Measurements from ENCODE around the gene EPHB1. TPM values are rescaled to one million over a fixed set of nuclear protein-coding genes. Genes with fewer than 3 reads are reported as not detected.

EPHB1 gene
- total RNA-seq, 4 donors from 2014 or later, result 1.00 to 8.9 (median 4.5) TPM

- TF ChIP-seq CTCF (IDR thresholded peaks at IDR 0.05 in 4 of 5, conservative IDR thresholded peaks at IDR 0.05 in 1 of 5) (no peak), POLR2A (IDR thresholded peaks at IDR 0.05) (no peak)
These were observed 290.8 kb downstream of the EPHB1 start for GRCh38 chr3:135085652-135086436.

GRCh38 chr3:135087782-135088181 is 292.7 kb downstream of the EPHB1 start:
- ATAC-seq (no peak), DNase-seq (no peak)
- no peaks in the 10 kb centered on the region for H3K9me3 ChIP-seq
- intact Hi-C loops (cut with DNase I; ENCODE audit: low total_unique reads), result no loop called here
- no peaks in the 10 kb centered on the region for H3K36me3 ChIP-seq
- no peaks in the 10 kb centered on the region for H3K4me1 ChIP-seq
- H3K27me3 ChIP-seq, result no peaks in the 10 kb centered on the region
- TF ChIP-seq POLR2A (IDR thresholded peaks at IDR 0.05) (no peak), CTCF (IDR thresholded peaks at IDR 0.05 in 4 of 5, conservative IDR thresholded peaks at IDR 0.05 in 1 of 5) (no peak)
- no peak overlapping the region for H3K27ac ChIP-seq
- H3K4me3 ChIP-seq, result no peak overlapping the region
- in situ Hi-C loops (cut with MboI; ENCODE audit: low sequenced_read_pairs in 4 of 4), result no loop called here

More at GRCh38 chr3:135085652-135086436, 290.8 kb downstream of the EPHB1 start:
- in situ Hi-C loops (cut with MboI; ENCODE audit: low sequenced_read_pairs in 4 of 4) (no loop called here), intact Hi-C loops (cut with DNase I; ENCODE audit: low total_unique reads) (no loop called here)
- no peak for DNase-seq
- no peaks in the 10 kb centered on the region for H3K4me1 ChIP-seq
- no peaks in the 10 kb centered on the region for H3K9me3 ChIP-seq
- no peak for ATAC-seq
- no peaks in the 10 kb centered on the region for H3K27me3 ChIP-seq
- H3K4me3 ChIP-seq, result no peak overlapping the region
- no peaks in the 10 kb centered on the region for H3K36me3 ChIP-seq
- H3K27ac ChIP-seq, result no peak overlapping the region

GRCh38 chr3:135089451-135089850 is 294.4 kb downstream of the EPHB1 start:
- Histone ChIP-seq H3K36me3 (no peaks in the 10 kb centered on the region), H3K27ac (no peak overlapping the region), H3K9me3 (no peaks in the 10 kb centered on the region), H3K4me3 (no peak overlapping the region), H3K4me1 (no peaks in the 10 kb centered on the region), H3K27me3 (no peaks in the 10 kb centered on the region)
- ATAC-seq (no peak), DNase-seq (no peak)
- intact Hi-C loops (cut with DNase I; ENCODE audit: low total_unique reads) (no loop called here), in situ Hi-C loops (cut with MboI; ENCODE audit: low sequenced_read_pairs in 4 of 4) (no loop called here)
- TF ChIP-seq CTCF (IDR thresholded peaks at IDR 0.05 in 4 of 5, conservative IDR thresholded peaks at IDR 0.05 in 1 of 5), result no peak

- Histone ChIP-seq H3K9me3 (no peaks in the 10 kb centered on the region), H3K4me1 (no peaks in the 10 kb centered on the region), H3K36me3 (no peaks in the 10 kb centered on the region), H3K4me3 (no peak overlapping the region), H3K27me3 (no peaks in the 10 kb centered on the region), H3K27ac (no peak overlapping the region)
- intact Hi-C loops (cut with DNase I; ENCODE audit: low total_unique reads), result no loop called here
- ATAC-seq, result no peak
- TF ChIP-seq POLR2A (IDR thresholded peaks at IDR 0.05) (no peak), CTCF (IDR thresholded peaks at IDR 0.05 in 4 of 5, conservative IDR thresholded peaks at IDR 0.05 in 1 of 5) (no peak)
- no peak for DNase-seq
- in situ Hi-C loops (cut with MboI; ENCODE audit: low sequenced_read_pairs in 4 of 4), result no loop called here
These were observed 295.1 kb downstream of the EPHB1 start for GRCh38 chr3:135090020-135090717.
